ENCODE data around the gene DMD. TPM values are rescaled to one million over a fixed set of nuclear protein-coding genes. Genes with fewer than 3 reads are reported as not detected.

The DMD gene
- total and polyA plus RNA-seq, 2 donors (not counting 1 experiment from before 2014, with no cell fraction given): 2.0 to 51.8 TPM

DNA sequence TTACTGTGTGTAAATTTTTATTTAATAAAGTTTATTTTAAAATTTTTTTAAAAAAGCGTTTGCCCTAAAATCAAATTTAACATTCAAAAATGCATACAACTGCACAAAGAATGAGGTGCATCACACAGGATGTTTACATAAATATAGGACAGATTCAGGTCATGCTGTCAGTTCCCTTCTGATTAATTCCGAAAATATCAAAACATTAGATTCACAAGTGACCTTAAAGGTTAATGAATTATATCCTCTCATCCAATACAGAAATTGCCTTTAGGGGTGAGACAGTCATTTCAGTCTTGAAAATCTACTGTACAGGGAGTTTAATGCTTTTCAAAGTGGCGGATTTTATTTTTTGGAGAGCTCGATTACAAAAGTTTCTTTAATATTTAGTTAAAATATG is 1930.8 kb downstream of the DMD start:
- ChIA-PET POLR2A (no interaction called here), CTCF (interaction anchor here (1.0 to 3.5 kb wide), 2 partner anchors 10 to 67 kb away, joined by 3 to 12 read pairs; no protein-coding TSS in a partner anchor)
- H3K4me2 ChIP-seq (replicated peaks; ENCODE audit: low read depth, low read length, poor library complexity, severe bottlenecking): no peak overlapping the region
- H4K20me1 ChIP-seq (ENCODE audit: control insufficient read depth, insufficient read depth, low read length, poor library complexity, severe bottlenecking): no peaks in the 10 kb centered on the region
- no peaks in the 10 kb centered on the region for H3K36me3 ChIP-seq (replicated peaks in 1 of 2; ENCODE audit: control extremely low read depth in 1 of 2, control insufficient read depth in 1 of 2, extremely low read depth in 1 of 2, insufficient read depth in 2 of 2, low read length in 1 of 2)
- no peak overlapping the region for H2AFZ ChIP-seq (ENCODE audit: insufficient read depth, low read depth, low read length, poor library complexity, severe bottlenecking)
- no peak for DNase-seq
- Mint-ChIP-seq H3K27me3 (no peaks in the 10 kb centered on the region), H3K9me3 (ENCODE audit: insufficient read depth) (no peaks in the 10 kb centered on the region), H3K27ac (no peak overlapping the region), H3K4me1 (no peaks in the 10 kb centered on the region), H3K4me3 (no peak overlapping the region)
- no peaks in the 10 kb centered on the region for H3K79me2 ChIP-seq (ENCODE audit: control insufficient read depth, insufficient read depth, low read length)
- no peaks in the 10 kb centered on the region for H3K4me1 ChIP-seq (ENCODE audit: control insufficient read depth in 2 of 2, insufficient read depth in 2 of 2, low read length in 2 of 2)
- H3K27me3 ChIP-seq (replicated peaks in 1 of 4; ENCODE audit: control extremely low read depth in 1 of 4, control insufficient read depth in 3 of 4, insufficient read depth in 4 of 4, low read length in 3 of 4): no peaks in the 10 kb centered on the region
- H3K9me3 ChIP-seq (ENCODE audit: control extremely low read depth in 1 of 3, control insufficient read depth in 2 of 3, insufficient read depth in 1 of 3, low read length in 2 of 3): no peaks in the 10 kb centered on the region
- no peak overlapping the region for H3K9ac ChIP-seq (ENCODE audit: low read length)
- WGBS (ENCODE audit: insufficient coverage): no CpG with 5 or more reads among the region's 4 CpGs
- no peak for ATAC-seq (ENCODE audit: low read depth)
- no peak overlapping the region for H3K4me3 ChIP-seq (ENCODE audit: control extremely low read depth in 1 of 5, extremely low read depth in 1 of 5, insufficient read depth in 1 of 5, low read depth in 2 of 5, low read length in 4 of 5)
- TF ChIP-seq EZH2 (IDR thresholded peaks at IDR 0.05; ENCODE audit: borderline replicate concordance, insufficient read depth, low read depth, low read length, poor library complexity, severe bottlenecking): no peak
- TF ChIP-seq, protein P1, sequence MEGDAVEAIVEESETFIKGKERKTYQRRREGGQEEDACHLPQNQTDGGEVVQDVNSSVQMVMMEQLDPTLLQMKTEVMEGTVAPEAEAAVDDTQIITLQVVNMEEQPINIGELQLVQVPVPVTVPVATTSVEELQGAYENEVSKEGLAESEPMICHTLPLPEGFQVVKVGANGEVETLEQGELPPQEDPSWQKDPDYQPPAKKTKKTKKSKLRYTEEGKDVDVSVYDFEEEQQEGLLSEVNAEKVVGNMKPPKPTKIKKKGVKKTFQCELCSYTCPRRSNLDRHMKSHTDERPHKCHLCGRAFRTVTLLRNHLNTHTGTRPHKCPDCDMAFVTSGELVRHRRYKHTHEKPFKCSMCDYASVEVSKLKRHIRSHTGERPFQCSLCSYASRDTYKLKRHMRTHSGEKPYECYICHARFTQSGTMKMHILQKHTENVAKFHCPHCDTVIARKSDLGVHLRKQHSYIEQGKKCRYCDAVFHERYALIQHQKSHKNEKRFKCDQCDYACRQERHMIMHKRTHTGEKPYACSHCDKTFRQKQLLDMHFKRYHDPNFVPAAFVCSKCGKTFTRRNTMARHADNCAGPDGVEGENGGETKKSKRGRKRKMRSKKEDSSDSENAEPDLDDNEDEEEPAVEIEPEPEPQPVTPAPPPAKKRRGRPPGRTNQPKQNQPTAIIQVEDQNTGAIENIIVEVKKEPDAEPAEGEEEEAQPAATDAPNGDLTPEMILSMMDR (IDR thresholded peaks at IDR 0.05): no peak
- H3K27ac ChIP-seq (ENCODE audit: low read length in 2 of 2): no peak overlapping the region
- intact Hi-C loops (cut with micrococcal nuclease): no loop called here

DNA sequence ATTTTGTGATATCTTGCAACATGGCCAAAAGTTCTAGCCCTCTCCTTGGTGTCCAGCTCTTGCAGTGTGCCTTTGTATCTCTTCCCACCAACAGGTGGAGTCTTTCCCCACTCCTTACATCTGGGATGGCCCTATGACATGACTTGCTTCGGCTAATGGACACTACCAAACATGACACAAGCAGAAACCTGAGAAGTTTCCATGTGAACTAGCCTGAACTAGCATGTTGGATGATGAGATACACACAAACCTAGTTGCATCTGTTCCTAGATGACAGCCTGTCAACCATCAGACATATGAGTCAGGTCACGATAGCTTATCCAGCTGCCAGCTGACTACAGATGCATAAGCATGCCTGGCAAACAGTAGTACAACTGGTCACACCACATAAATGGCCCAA is 1932.0 kb downstream of the DMD start:
- H3K9me3 ChIP-seq (ENCODE audit: control extremely low read depth in 1 of 3, control insufficient read depth in 2 of 3, insufficient read depth in 1 of 3, low read length in 2 of 3): no peaks in the 10 kb centered on the region
- POLR2A ChIA-PET: no interaction called here

More for the DNA sequence above, 1932.0 kb downstream of the DMD start:
- CTCF ChIA-PET: interaction anchor here (3.5 kb wide), 1 partner anchor 66 kb away, joined by 12 read pairs; no protein-coding TSS in a partner anchor
- intact Hi-C loops (cut with micrococcal nuclease): no loop called here
- TF ChIP-seq EZH2 (IDR thresholded peaks at IDR 0.05; ENCODE audit: borderline replicate concordance, insufficient read depth, low read depth, low read length, poor library complexity, severe bottlenecking): no peak
- TF ChIP-seq, protein P1 (IDR thresholded peaks at IDR 0.05): no peak
- Histone ChIP-seq H3K4me1 (ENCODE audit: control insufficient read depth in 2 of 2, insufficient read depth in 2 of 2, low read length in 2 of 2) (no peaks in the 10 kb centered on the region), H3K36me3 (replicated peaks in 1 of 2; ENCODE audit: control extremely low read depth in 1 of 2, control insufficient read depth in 1 of 2, extremely low read depth in 1 of 2, insufficient read depth in 2 of 2, low read length in 1 of 2) (no peaks in the 10 kb centered on the region), H3K27me3 (replicated peaks in 1 of 4; ENCODE audit: control extremely low read depth in 1 of 4, control insufficient read depth in 3 of 4, insufficient read depth in 4 of 4, low read length in 3 of 4) (peaks cover 0 to 2% (median under 1%) of the 10 kb centered on the region in 4 experiments), H4K20me1 (ENCODE audit: control insufficient read depth, insufficient read depth, low read length, poor library complexity, severe bottlenecking) (no peaks in the 10 kb centered on the region), H3K4me3 (ENCODE audit: control extremely low read depth in 1 of 5, extremely low read depth in 1 of 5, insufficient read depth in 1 of 5, low read depth in 2 of 5, low read length in 4 of 5) (no peak overlapping the region), H2AFZ (ENCODE audit: insufficient read depth, low read depth, low read length, poor library complexity, severe bottlenecking) (no peak overlapping the region), H3K79me2 (ENCODE audit: control insufficient read depth, insufficient read depth, low read length) (no peaks in the 10 kb centered on the region), H3K4me2 (replicated peaks; ENCODE audit: low read depth, low read length, poor library complexity, severe bottlenecking) (no peak overlapping the region), H3K27ac (ENCODE audit: low read length in 2 of 2) (no peak overlapping the region), H3K9ac (ENCODE audit: low read length) (no peak overlapping the region)
- no peak overlapping the region for H3K4me3 Mint-ChIP-seq
- no peaks in the 10 kb centered on the region for H3K27me3 Mint-ChIP-seq
- ATAC-seq (ENCODE audit: low read depth) (no peak), DNase-seq (no peak)
- WGBS (ENCODE audit: insufficient coverage): no CpG with 5 or more reads among the region's 2 CpGs
- H3K9me3 Mint-ChIP-seq (ENCODE audit: insufficient read depth): no peaks in the 10 kb centered on the region
- H3K27ac Mint-ChIP-seq: no peak overlapping the region
- no peaks in the 10 kb centered on the region for H3K4me1 Mint-ChIP-seq
